ENCODE data around the gene THEMIS.
"Not testable (repeated sequence)": the region's sequence is repeated elsewhere in the genome, so short reads cannot be mapped to it uniquely, and the experiment has no call there.

THEMIS gene

GRCh38 chr6:127900935-127901334, at the start of gene THEMIS:
Gene THEMIS, minus strand, starts transcription at chr6:127901058. Its CDS starts 126 bp downstream, at chr6:127900932.
- no peak for DNase-seq

- DNase-seq: no peak
Observed at GRCh38 chr6:127949251-127949650, 48.4 kb upstream of the THEMIS start.

- DNase-seq: no peak
Observed at GRCh38 chr6:127946388-127946787, 45.5 kb upstream of the THEMIS start.

GRCh38 chr6:127945434-127946097, 44.7 kb upstream of the THEMIS start:
- no peak for DNase-seq

GRCh38 chr6:127941228-127941627, 40.4 kb upstream of the THEMIS start:
- no peak for DNase-seq

GRCh38 chr6:127939442-127940066, 38.7 kb upstream of the THEMIS start:
- DNase-seq: no peak

GRCh38 chr6:127938701-127939100, 37.8 kb upstream of the THEMIS start:
- no peak for DNase-seq

- no peak for DNase-seq
Observed at GRCh38 chr6:127937747-127938146, 36.9 kb upstream of the THEMIS start.

GRCh38 chr6:127937102-127937501, 36.2 kb upstream of the THEMIS start:
- DNase-seq: no peak

GRCh38 chr6:127934956-127935355, 34.1 kb upstream of the THEMIS start:
- DNase-seq: no peak

GRCh38 chr6:127933852-127934840, 33.3 kb upstream of the THEMIS start:
- DNase-seq: no peak

- no peak for DNase-seq
Observed at GRCh38 chr6:127933137-127933536, 32.3 kb upstream of the THEMIS start.

GRCh38 chr6:127932708-127933107, 31.9 kb upstream of the THEMIS start:
- DNase-seq: no peak

- DNase-seq: not testable (repeated sequence)
Observed at GRCh38 chr6:127926441-127926840, 25.6 kb upstream of the THEMIS start.

- DNase-seq: no peak
Observed at GRCh38 chr6:127924440-127924839, 23.6 kb upstream of the THEMIS start.

GRCh38 chr6:127924031-127924430, 23.2 kb upstream of the THEMIS start:
- no peak for DNase-seq

- DNase-seq: no peak
Observed at GRCh38 chr6:127923135-127923534, 22.3 kb upstream of the THEMIS start.

- DNase-seq: no peak
Observed at GRCh38 chr6:127921982-127922381, 21.1 kb upstream of the THEMIS start.

- no peak for DNase-seq
Observed at GRCh38 chr6:127920804-127921203, 19.9 kb upstream of the THEMIS start.

- no peak for DNase-seq
Observed at GRCh38 chr6:127918506-127919427, 17.9 kb upstream of the THEMIS start.

- DNase-seq: no peak
Observed at GRCh38 chr6:127917766-127918165, 16.9 kb upstream of the THEMIS start.

- DNase-seq: no peak
Observed at GRCh38 chr6:127914240-127914639, 13.4 kb upstream of the THEMIS start.
